Motor neuron (in vitro differentiated cells): ENCODE measurements around the gene COL4A4. TPM values are rescaled to one million over a fixed set of nuclear protein-coding genes. Genes with fewer than 3 reads are reported as not detected.

Source experiments
- ATAC-seq, 8 experiments: fragments of 200-7000 bp; cut with Tn5 transposase; replicated peaks in 6 of 8; 2 replicates each; pipeline ENCODE4 v1.8.0; 2021; ENCODE audit warnings: mild to moderate bottlenecking in 8 of 8, moderate library complexity in 8 of 8
- H3K27ac ChIP-seq, 2 donors: fragments of 250-450 bp; sonication (Bioruptor Pico); 2 replicates each; pipeline ENCODE4 v1.9.0; 2021; ENCODE audit warnings: antibody characterized with exemption in 2 of 2, mild to moderate bottlenecking in 2 of 2, moderate library complexity in 1 of 2
- H3K4me1 ChIP-seq, 2 donors: fragments of 250-450 bp; sonication (Bioruptor Pico); replicated peaks in 1 of 2; 2 replicates each; pipeline ENCODE4 v1.6.1; 2021; ENCODE audit warnings: antibody characterized with exemption in 2 of 2, mild to moderate bottlenecking in 2 of 2, moderate library complexity in 1 of 2
- H3K4me3 ChIP-seq, 5 donors: fragments of 250-450 bp; sonication (Bioruptor Pico); 2 replicates each; pipeline ENCODE4 v1.9.0; 2021; ENCODE audit warnings: antibody characterized with exemption in 5 of 5, mild to moderate bottlenecking in 5 of 5, moderate library complexity in 4 of 5
- WGBS, 10 experiments: fragments of 450-650 bp; shearing (Covaris generic); methylation state at CpG; one replicate each; pipeline ENCODE4 v1.0.0; 2022; 5-methylcytosine and 5-hydroxymethylcytosine counted together
- in situ Hi-C, 9 experiments: fragments of 400-800 bp; cut with MboI; loops; one replicate each; pipeline ENCODE4 v1.15.0; 2021; ENCODE audit warnings: low sequenced_read_pairs in 9 of 9, low pct_unique_long_range_greater_than_20kb in 2 of 9; ENCODE audit not compliant: unreplicated experiment in 9 of 9
- total RNA-seq, 8 experiments: library from RNA; unstranded; fragments of 300-600 nt; gene quantifications; 2 replicates each; pipeline versions ENCODE4 v1.2.3 to v1.2.4, GENCODE V29; 2022

Gene COL4A4
- total RNA-seq, 8 experiments from 2014 or later, result 0.08 to 1.6 (median 0.45) TPM

DNA sequence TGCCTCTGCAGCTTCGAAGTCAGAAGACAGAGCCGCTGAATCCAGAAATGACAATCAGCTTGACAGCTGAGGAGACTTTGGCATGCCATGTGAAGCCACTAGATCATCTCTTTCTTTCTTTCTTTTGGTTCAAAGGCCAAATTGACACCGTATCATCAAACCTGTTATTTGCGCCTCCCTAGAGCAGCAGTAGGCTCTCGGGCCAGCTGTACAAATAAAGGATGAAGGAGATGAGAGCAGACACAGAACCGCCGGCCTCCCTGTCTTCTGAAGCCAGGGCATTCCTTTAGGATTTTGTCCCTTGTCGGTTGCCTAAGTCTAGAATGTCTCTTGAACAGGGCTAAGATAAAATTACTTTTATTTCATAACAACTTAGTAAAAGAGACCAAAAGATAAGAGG is 36.8 kb downstream of the COL4A4 start:
- peak in 1 of 8 experiments; percentile 70 for ATAC-seq
- Histone ChIP-seq H3K4me1 (no peaks in the 10 kb centered on the region), H3K27ac (no peak overlapping the region), H3K4me3 (no peak overlapping the region)
- WGBS, 10 experiments, result 0 to 58% (median 36%) methylated on average over 1 to 8 of the region's 8 CpGs; no CpG with 5 or more reads in 3 of the 10 experiments
- in situ Hi-C loops, result loop anchor here in 6 of 9 experiments (5.0 to 25.0 kb wide), 3 partner anchors 110 to 635 kb away; no protein-coding TSS in a partner anchor

DNA sequence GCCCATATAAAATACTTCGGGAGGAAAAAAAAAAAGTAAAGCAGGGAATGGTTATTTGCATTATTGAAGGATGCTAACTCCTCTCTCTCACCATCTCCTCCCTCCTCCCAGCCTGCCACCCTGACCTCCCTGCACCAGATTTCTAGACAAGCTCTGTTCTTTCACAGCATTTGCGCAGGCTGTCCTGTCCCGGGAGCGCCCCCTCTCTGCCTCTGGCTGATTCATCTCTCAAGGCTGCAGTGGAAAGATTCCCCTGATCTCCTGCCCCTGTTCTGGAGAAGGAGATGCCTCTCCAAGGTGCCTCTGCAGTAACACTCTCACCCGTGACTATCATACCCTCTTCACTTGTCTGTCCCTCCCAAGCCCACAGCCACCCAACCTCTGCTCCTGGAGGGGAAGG is 38.5 kb downstream of the COL4A4 start:
- no peak for ATAC-seq
- H3K27ac ChIP-seq, result no peak overlapping the region
- no peaks in the 10 kb centered on the region for H3K4me1 ChIP-seq
- WGBS, 10 experiments, result 50 to 92% (median 80%) methylated on average over 1 to 5 of the region's 5 CpGs; no CpG with 5 or more reads in 3 of the 10 experiments
- no peak overlapping the region for H3K4me3 ChIP-seq
- in situ Hi-C loops, result loop anchor here in 6 of 9 experiments (5.0 to 25.0 kb wide), 3 partner anchors 112 to 637 kb away; no protein-coding TSS in a partner anchor

DNA sequence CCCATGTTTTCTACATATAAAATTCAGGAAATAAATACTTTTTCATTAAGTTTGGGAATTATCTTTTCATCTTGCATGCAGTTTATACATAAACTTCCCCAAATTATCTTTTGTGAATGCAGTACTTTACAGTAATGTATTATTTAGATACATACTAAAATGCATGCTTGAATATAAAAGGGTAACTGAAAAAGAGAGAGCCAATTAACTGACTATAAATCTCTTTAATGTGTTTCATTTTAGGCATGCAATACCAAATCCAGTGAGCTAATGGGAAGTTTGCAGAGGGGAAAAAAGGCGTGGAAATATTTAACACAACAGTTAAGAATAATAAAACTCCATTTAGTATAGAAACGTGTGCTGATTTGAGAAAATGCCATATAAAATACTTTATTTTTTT is 39.2 kb downstream of the COL4A4 start:
- WGBS, 10 experiments, result 0 to 85% (median 61%) methylated on average over 1 to 2 of the region's 2 CpGs; no CpG with 5 or more reads in 1 of the 10 experiments
- Histone ChIP-seq H3K4me3 (no peak overlapping the region), H3K4me1 (no peaks in the 10 kb centered on the region), H3K27ac (no peak overlapping the region)
- in situ Hi-C loops, result loop anchor here in 7 of 9 experiments (5.0 to 25.0 kb wide), 5 partner anchors 112 to 1463 kb away; no protein-coding TSS in a partner anchor
- ATAC-seq, result no peak

DNA sequence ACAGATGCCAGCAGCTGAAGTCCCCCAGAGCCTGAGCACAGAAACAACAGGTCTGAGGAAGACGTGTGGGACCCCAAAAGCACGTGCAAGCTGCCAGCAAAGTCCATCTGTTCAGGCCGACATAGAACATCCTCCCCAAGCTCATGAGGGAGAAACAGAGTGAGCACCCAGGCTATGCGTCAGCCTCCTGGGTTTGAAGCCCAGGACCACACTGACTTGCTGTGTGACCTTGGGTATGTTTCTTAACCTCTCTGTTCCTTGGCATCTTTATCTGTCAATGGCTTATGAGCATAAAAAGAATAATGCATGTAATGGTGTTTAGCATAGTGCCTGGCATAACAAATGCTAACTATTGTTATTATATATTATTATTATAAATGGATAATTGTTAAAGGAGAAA is 40.3 kb downstream of the COL4A4 start:
- in situ Hi-C loops, result loop anchor here in 5 of 9 experiments (25.0 kb wide), 2 partner anchors 311 to 1461 kb away; no protein-coding TSS in a partner anchor
- no peak overlapping the region for H3K27ac ChIP-seq
- no peaks in the 10 kb centered on the region for H3K4me1 ChIP-seq
- 40 to 60% methylated on average over 1 to 2 of the region's 4 CpGs; no CpG with 5 or more reads in 8 of the 10 experiments for WGBS, 10 experiments
- no peak overlapping the region for H3K4me3 ChIP-seq
- no peak for ATAC-seq

DNA sequence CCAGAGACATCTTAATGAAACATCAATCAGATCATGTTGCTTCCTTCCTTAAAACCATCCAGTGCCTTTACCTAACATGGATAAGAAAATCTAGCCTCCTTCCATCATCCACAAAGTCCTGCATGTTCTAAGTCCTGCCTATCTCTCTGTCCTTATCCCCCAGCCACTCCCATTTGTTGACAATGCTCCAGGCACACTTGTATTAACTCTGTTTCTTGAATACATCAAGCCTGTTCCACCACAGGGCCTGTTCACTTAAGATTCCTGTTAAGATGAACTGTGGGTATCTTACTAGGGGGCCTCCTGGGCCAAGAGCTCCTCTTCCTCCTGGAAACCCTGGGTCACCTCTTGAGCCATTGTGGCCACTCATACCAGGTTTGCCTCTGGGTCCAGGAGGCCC is 45.7 kb downstream of the COL4A4 start:
- H3K27ac ChIP-seq, result no peak overlapping the region
- ATAC-seq, result peak in 2 of 8 experiments; percentile 39 to 44
- in situ Hi-C loops, result loop anchor here in 5 of 9 experiments (25.0 kb wide), 2 partner anchors 306 to 1456 kb away; no protein-coding TSS in a partner anchor

DNA sequence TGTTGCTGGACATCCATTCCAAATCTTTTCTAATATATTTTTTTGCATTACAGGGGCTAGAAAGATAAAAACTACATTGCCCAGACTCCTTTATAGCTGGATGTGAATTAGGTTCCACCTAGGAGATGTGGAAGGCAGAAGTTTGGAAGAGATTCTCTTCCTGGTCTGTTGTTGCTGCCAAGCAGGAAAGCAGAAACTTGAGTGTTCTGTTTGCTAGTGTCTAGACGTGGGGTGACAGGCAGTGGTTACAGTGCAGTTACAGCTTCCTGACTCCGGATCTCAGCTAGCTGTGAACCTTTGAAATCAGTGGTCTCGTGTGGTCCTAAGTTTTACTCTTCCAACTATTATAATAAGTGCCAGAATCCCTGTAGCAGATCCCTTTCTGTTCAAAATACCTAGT is 46.2 kb downstream of the COL4A4 start:
- H3K4me3 ChIP-seq, result no peak overlapping the region
- peaks cover 0 to 12% of the 10 kb centered on the region in 2 donors for H3K4me1 ChIP-seq
- in situ Hi-C loops, result loop anchor here in 5 of 9 experiments (25.0 kb wide), 2 partner anchors 306 to 1456 kb away; no protein-coding TSS in a partner anchor
- ATAC-seq, result no peak
- H3K27ac ChIP-seq, result no peak overlapping the region
- WGBS, 10 experiments, result 44 to 100% (median 68%) methylated on average over 1 to 3 of the region's 3 CpGs; no CpG with 5 or more reads in 2 of the 10 experiments

More for the DNA sequence above, 45.7 kb downstream of the COL4A4 start:
- H3K4me1 ChIP-seq, result peaks cover 0 to 12% of the 10 kb centered on the region in 2 donors
- no peak overlapping the region for H3K4me3 ChIP-seq

DNA sequence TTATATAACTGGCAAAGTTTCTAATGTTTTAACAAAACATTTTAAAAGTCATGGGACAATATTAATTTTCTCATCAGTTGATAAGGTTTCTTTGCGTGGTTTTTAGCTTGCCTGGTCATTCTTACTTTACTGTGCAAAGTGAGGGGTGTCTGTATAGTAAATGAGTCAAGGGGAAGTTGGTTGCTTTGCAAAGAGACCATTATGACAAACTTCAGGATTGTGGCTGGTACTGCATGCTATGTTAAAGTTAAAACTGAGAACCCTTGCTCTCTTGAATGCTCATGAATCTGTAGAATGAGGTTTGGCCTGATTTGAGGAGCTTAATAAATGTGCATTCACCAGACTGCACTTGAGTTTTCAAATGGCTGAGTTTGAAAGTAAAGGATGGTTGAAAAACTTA is 47.0 kb downstream of the COL4A4 start:
- Histone ChIP-seq H3K4me1 (peaks cover 0 to 12% of the 10 kb centered on the region in 2 donors), H3K27ac (no peak overlapping the region), H3K4me3 (no peak overlapping the region)
- WGBS, 10 experiments, result 40 to 100% (median 88%) methylated on average over 1 of the region's 1 CpG
- no peak for ATAC-seq
- in situ Hi-C loops, result loop anchor here in 5 of 9 experiments (25.0 kb wide), 2 partner anchors 305 to 1455 kb away; no protein-coding TSS in a partner anchor

DNA sequence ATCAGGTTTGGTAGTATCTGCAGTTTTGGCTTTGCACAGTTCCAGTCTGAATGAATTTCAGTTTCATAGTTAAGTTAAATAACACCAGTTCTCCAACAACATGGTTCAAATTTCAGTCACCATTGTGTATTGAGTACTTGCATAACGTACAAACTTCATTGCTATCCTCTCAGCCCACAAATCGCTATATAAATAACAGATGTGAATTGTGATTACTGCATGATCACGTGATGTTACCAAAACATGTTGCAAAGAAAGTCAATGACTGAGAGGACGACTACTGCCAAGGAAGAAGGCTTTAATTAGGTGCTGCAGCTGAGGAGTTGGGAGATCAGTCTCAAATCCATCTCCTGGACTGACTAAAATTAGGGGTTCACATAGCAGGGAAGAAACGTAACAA is 48.2 kb downstream of the COL4A4 start:
- WGBS, 10 experiments, result 16 to 100% (median 84%) methylated on average over 1 to 5 of the region's 5 CpGs; no CpG with 5 or more reads in 1 of the 10 experiments
- peaks cover 0 to 12% of the 10 kb centered on the region in 2 donors for H3K4me1 ChIP-seq
- ATAC-seq, result peak in 1 of 8 experiments; percentile 29
- H3K4me3 ChIP-seq, result no peak overlapping the region
- in situ Hi-C loops, result loop anchor here in 5 of 9 experiments (25.0 kb wide), 2 partner anchors 303 to 1453 kb away; no protein-coding TSS in a partner anchor
- no peak overlapping the region for H3K27ac ChIP-seq

DNA sequence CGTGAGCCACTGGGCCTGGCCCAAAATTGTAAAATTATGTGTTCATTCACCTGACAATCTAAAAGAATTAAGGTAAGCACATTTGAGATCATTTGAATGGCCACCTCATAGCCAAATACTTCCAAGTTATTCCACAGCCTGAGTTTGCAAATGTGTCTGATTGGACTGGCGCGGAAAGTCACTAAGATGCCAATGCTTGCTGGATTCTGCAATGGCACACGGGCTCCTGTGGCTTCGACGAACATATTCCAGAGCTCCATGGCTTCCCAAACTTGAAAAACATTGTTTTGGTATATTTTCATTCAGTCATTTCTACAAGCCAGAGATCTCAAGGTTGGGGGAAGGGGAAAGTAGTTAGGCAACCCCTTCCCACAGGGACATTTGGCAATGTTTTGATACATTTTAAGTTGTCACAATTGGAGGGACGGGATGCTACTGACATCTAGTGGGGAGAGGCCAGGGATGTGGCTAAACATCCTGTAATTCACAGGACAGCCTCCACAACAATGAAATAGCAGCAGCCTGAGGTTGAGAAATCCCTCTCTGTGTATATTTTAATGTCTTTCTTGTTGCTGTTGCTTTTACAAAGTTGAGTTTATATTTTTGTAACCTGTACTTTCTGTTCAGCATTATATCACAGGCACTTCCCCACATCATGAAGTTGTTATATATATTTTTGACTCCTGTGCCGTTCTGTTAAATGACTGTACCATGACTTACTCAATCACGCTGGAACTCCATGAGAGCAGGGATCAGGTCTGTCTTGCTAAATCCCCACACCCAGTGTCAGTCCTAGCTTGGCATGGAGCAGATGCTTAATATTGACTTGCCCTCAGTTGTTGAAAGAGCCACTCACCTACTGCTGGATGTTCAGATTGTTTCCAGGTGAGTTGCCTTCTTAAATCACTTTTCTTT is 56.9 kb downstream of the COL4A4 start:
- Histone ChIP-seq H3K4me3 (no peak overlapping the region), H3K27ac (no peak overlapping the region), H3K4me1 (no peaks in the 10 kb centered on the region)
- WGBS, 10 experiments, result 20 to 85% (median 76%) methylated on average over 1 to 9 of the region's 9 CpGs
- in situ Hi-C loops, result loop anchor here in 5 of 9 experiments (25.0 kb wide), 2 partner anchors 295 to 1445 kb away; no protein-coding TSS in a partner anchor
- ATAC-seq, result peak; percentile 68 to 96 (median 85)

DNA sequence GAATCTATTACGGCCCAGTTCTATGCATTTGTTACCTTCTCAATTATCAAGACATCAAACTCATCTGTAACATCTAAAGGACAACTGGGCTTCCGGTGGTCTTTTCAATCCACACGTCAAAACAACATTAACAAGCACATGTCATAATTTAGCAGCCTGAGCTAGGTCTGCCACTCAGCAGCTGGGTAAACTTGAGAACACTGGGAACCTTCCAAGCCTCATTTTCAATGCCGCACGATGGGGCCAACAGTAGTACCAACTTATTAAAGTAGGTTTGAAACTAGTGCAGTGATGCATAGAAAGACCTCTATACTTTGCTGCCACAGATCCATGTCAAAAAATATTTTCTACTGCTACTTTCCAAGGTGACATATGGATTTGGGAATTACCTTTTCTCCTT is 60.4 kb downstream of the COL4A4 start:
- Histone ChIP-seq H3K27ac (no peak overlapping the region), H3K4me1 (peaks cover 0 to under 1% of the 10 kb centered on the region in 2 donors), H3K4me3 (no peak overlapping the region)
- 49 to 100% (median 92%) methylated on average over 1 to 5 of the region's 5 CpGs; no CpG with 5 or more reads in 2 of the 10 experiments for WGBS, 10 experiments
- no peak for ATAC-seq
- in situ Hi-C loops, result loop anchor here in 5 of 9 experiments (25.0 kb wide), 2 partner anchors 291 to 1441 kb away; no protein-coding TSS in a partner anchor

DNA sequence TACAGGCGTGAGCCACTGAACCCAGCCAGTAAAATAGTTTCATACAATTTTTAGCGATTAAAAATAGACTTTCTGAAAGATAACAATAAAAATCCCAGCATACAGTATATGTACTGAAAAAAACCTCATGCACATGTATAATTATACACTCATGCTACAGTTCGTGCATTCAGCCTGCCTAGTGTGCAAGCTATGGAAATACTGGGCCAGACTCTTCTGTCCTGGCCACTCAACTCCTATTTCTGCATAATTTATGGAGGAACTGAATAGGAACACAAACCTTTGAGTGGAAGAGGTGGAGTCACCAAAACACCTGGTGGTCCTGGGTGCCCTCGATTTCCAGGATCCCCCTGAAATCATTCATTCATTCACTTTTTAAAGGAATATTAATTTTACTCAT is 64.7 kb downstream of the COL4A4 start:
- 10 to 100% (median 64%) methylated on average over 1 to 3 of the region's 4 CpGs; no CpG with 5 or more reads in 2 of the 10 experiments for WGBS, 10 experiments
- H3K4me3 ChIP-seq, result no peak overlapping the region
- H3K27ac ChIP-seq, result no peak overlapping the region
- peak in 3 of 8 experiments; percentile 41 to 58 (median 58) for ATAC-seq
- peaks cover 2 to 4% of the 10 kb centered on the region in 2 donors for H3K4me1 ChIP-seq
- in situ Hi-C loops, result loop anchor here in 2 of 9 experiments (25.0 kb wide), 2 partner anchors 287 to 1437 kb away; no protein-coding TSS in a partner anchor

DNA sequence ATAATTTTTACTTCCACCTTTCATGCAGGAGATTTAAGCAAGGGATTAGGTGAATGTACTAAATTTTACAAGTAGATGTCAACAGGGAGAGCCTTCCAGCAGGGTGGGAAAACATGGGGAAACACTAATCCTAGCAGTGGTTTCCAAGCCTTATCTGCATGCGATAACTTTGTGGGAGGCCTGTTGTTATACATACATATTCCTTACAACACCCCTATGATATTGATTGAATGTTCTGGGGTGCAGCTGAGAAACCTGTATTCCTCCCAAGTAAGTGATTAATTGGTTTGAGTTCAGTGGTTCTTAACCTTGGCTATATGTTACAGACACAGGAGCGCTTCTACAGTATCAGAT is 65.9 kb downstream of the COL4A4 start:
- ATAC-seq, result peak in 1 of 8 experiments; percentile 28
- Histone ChIP-seq H3K27ac (no peak overlapping the region), H3K4me3 (no peak overlapping the region), H3K4me1 (peaks cover 2 to 4% of the 10 kb centered on the region in 2 donors)
- in situ Hi-C loops, result loop anchor here in 2 of 9 experiments (25.0 kb wide), 2 partner anchors 286 to 1436 kb away; no protein-coding TSS in a partner anchor
- WGBS, 10 experiments, result 74 to 100% (median 90%) methylated on average over 1 to 2 of the region's 2 CpGs; no CpG with 5 or more reads in 5 of the 10 experiments
